HEK293 (cell line): Measurements from ENCODE around the gene CTDNEP1.

ENCODE experiments used
- CTCF ChIA-PET: fragments of 350-600 bp; formaldehyde crosslinking; extraction: SDS; loops from one replicate; lab custom pipeline; 2021; ENCODE audit warnings: antibody characterized with exemption; lab: Yijun Ruan, JAX
- POLR2A ChIA-PET: fragments of 300-600 bp; formaldehyde crosslinking; extraction: SDS; loops from one replicate; lab custom pipeline; 2020; ENCODE audit warnings: antibody characterized with exemption, inconsistent platforms; lab: Yijun Ruan, JAX
- H3K27ac ChIP-seq: fragments of 200-500 bp; sonication (Bioruptor generic); 2 replicates; pipeline ENCODE4 v1.5.1; 2014; ENCODE audit warnings: low read depth, low read length, control low read depth, inconsistent platforms; ENCODE audit errors: extremely low read depth
- H3K36me3 ChIP-seq, 2 experiments: fragments of 200-500 bp in 1 of 2; sonication (Bioruptor generic) in 1 of 2; 1 replicate in 1 of 2; 2 replicates in 1 of 2; pipeline ENCODE4 v1.5.1; 2014 to 2017; ENCODE audit warnings: inconsistent platforms in 2 of 2, low read length in 2 of 2; ENCODE audit not compliant: control insufficient read depth in 2 of 2, insufficient read depth in 1 of 2
- H3K4me1 ChIP-seq: fragments of 200-500 bp; sonication (Bioruptor generic); 2 replicates; pipeline ENCODE4 v1.5.1; 2014; ENCODE audit warnings: mild to moderate bottlenecking, low read length, inconsistent platforms; ENCODE audit not compliant: control insufficient read depth, insufficient read depth
- H3K4me3 ChIP-seq: 2 replicates; pipeline ENCODE4 v1.5.1; 2011; ENCODE audit warnings: low read depth, mild to moderate bottlenecking, control low read depth, low read length, moderate library complexity
- H3K9me3 ChIP-seq: fragments of 200-500 bp; sonication (Bioruptor generic); 2 replicates; pipeline ENCODE4 v1.5.1; 2014; ENCODE audit warnings: low read depth, low read length, inconsistent platforms; ENCODE audit not compliant: control insufficient read depth, insufficient read depth
- BCL11A ChIP-seq: fragments of 450-650 bp; formaldehyde crosslinking; IDR thresholded peaks from 2 replicates; pipeline ENCODE4 v1.5.1; 2016; ENCODE audit warnings: low read depth, missing biosample characterization, missing genetic modification characterization
- BCL11B ChIP-seq: fragments of 450-650 bp; formaldehyde crosslinking; IDR thresholded peaks from 2 replicates; pipeline ENCODE4 v1.5.1; 2016; ENCODE audit warnings: low read depth, missing biosample characterization, missing genetic modification characterization
- GLIS1 ChIP-seq: fragments of 450-650 bp; formaldehyde crosslinking; IDR thresholded peaks from 2 replicates; pipeline ENCODE4 v1.5.1; 2016; ENCODE audit warnings: missing biosample characterization, missing genetic modification characterization
- KLF8 ChIP-seq: fragments of 450-650 bp; formaldehyde crosslinking; IDR thresholded peaks from 2 replicates; pipeline ENCODE4 v1.5.1; 2016; ENCODE audit warnings: missing biosample characterization, missing genetic modification characterization
- SCRT2 ChIP-seq: fragments of 450-650 bp; formaldehyde crosslinking; IDR thresholded peaks from 2 replicates; pipeline ENCODE4 v1.5.1; 2016; ENCODE audit warnings: missing biosample characterization, missing genetic modification characterization
- TRIM28 ChIP-seq: IDR thresholded peaks from 2 replicates; pipeline ENCODE4 v1.6.1; 2011; ENCODE audit warnings: low read length, control low read depth, borderline replicate concordance
- ZBTB1 ChIP-seq: fragments of 450-650 bp; formaldehyde crosslinking; IDR thresholded peaks from 2 replicates; pipeline ENCODE4 v1.5.1; 2016; ENCODE audit warnings: missing biosample characterization, missing genetic modification characterization
- ZBTB8A ChIP-seq: fragments of 450-650 bp; formaldehyde crosslinking; IDR thresholded peaks from 2 replicates; pipeline ENCODE4 v1.5.1; 2016; ENCODE audit warnings: missing biosample characterization, missing genetic modification characterization
- ZFP41 ChIP-seq: fragments of 450-650 bp; formaldehyde crosslinking; IDR thresholded peaks from 2 replicates; pipeline ENCODE4 v1.5.1; 2016; ENCODE audit warnings: missing biosample characterization, missing genetic modification characterization, borderline replicate concordance
- ZNF155 ChIP-seq: fragments of 450-650 bp; formaldehyde crosslinking; IDR thresholded peaks from 2 replicates; pipeline ENCODE4 v1.5.1; 2016; ENCODE audit warnings: missing biosample characterization, missing genetic modification characterization
- ZNF175 ChIP-seq: fragments of 450-650 bp; formaldehyde crosslinking; IDR thresholded peaks from 2 replicates; pipeline ENCODE4 v1.5.1; 2016; ENCODE audit warnings: missing biosample characterization, missing genetic modification characterization
- ZNF23 ChIP-seq: fragments of 450-650 bp; formaldehyde crosslinking; IDR thresholded peaks from 2 replicates; pipeline ENCODE4 v1.5.1; 2016; ENCODE audit warnings: missing biosample characterization, missing genetic modification characterization, borderline replicate concordance
- ZNF302 ChIP-seq: fragments of 450-650 bp; formaldehyde crosslinking; IDR thresholded peaks from 2 replicates; pipeline ENCODE4 v1.5.1; 2016; ENCODE audit warnings: missing biosample characterization, missing genetic modification characterization, low read depth
- ZNF335 ChIP-seq: fragments of 450-650 bp; formaldehyde crosslinking; conservative IDR thresholded peaks from 2 replicates; pipeline ENCODE4 v1.5.1; 2016; ENCODE audit warnings: missing biosample characterization, missing genetic modification characterization
- ZNF366 ChIP-seq: fragments of 450-650 bp; formaldehyde crosslinking; conservative IDR thresholded peaks from 2 replicates; pipeline ENCODE4 v1.5.1; 2016; ENCODE audit warnings: missing biosample characterization, missing genetic modification characterization
- ZNF394 ChIP-seq: fragments of 450-650 bp; formaldehyde crosslinking; IDR thresholded peaks from 2 replicates; pipeline ENCODE4 v1.5.1; 2016; ENCODE audit warnings: missing biosample characterization, missing genetic modification characterization, mild to moderate bottlenecking, moderate library complexity, borderline replicate concordance
- ZNF530 ChIP-seq: fragments of 450-650 bp; formaldehyde crosslinking; IDR thresholded peaks from 2 replicates; pipeline ENCODE4 v1.5.1; 2016; ENCODE audit warnings: low read depth, missing biosample characterization, missing genetic modification characterization
- ZNF561 ChIP-seq: fragments of 450-650 bp; IDR thresholded peaks from 2 replicates; pipeline ENCODE4 v1.5.1; 2018; ENCODE audit warnings: missing biosample characterization, missing genetic modification characterization, borderline replicate concordance
- ZNF600 ChIP-seq: fragments of 450-650 bp; formaldehyde crosslinking; IDR thresholded peaks from 2 replicates; pipeline ENCODE4 v1.5.1; 2016; ENCODE audit warnings: missing biosample characterization, missing genetic modification characterization
- ZNF843 ChIP-seq: fragments of 450-650 bp; formaldehyde crosslinking; IDR thresholded peaks from 2 replicates; pipeline ENCODE4 v1.5.1; 2016; ENCODE audit warnings: missing biosample characterization, missing genetic modification characterization
- TF ChIP-seq, protein P1 (sequence below): fragments of 450-650 bp; formaldehyde crosslinking; IDR thresholded peaks from 2 replicates; pipeline ENCODE4 v1.5.1; 2016; ENCODE audit warnings: missing biosample characterization, missing genetic modification characterization
- TF ChIP-seq, protein P2 (sequence below): fragments of 450-650 bp; formaldehyde crosslinking; IDR thresholded peaks from 2 replicates; pipeline ENCODE4 v1.5.1; 2016; ENCODE audit warnings: missing biosample characterization, missing genetic modification characterization
- TF ChIP-seq, protein P3 (sequence below): fragments of 450-650 bp; formaldehyde crosslinking; IDR thresholded peaks from 2 replicates; pipeline ENCODE4 v1.5.1; 2016; ENCODE audit warnings: missing biosample characterization, missing genetic modification characterization
- TF ChIP-seq, protein P4 (sequence below): fragments of 450-650 bp; formaldehyde crosslinking; IDR thresholded peaks from 2 replicates; pipeline ENCODE4 v1.5.1; 2016; ENCODE audit warnings: missing biosample characterization, missing genetic modification characterization
- TF ChIP-seq, protein P5 (sequence below): fragments of 450-650 bp; formaldehyde crosslinking; IDR thresholded peaks from 2 replicates; pipeline ENCODE4 v1.5.1; 2016; ENCODE audit warnings: missing biosample characterization, missing genetic modification characterization, low read depth
- TF ChIP-seq, protein P6 (sequence below): sonication (generic); formaldehyde crosslinking; IDR thresholded peaks from 2 replicates; pipeline ENCODE4 v1.8.1; 2022; ENCODE audit warnings: mild to moderate bottlenecking, moderate library complexity, missing genetic modification reagents

Gene CTDNEP1

DNA sequence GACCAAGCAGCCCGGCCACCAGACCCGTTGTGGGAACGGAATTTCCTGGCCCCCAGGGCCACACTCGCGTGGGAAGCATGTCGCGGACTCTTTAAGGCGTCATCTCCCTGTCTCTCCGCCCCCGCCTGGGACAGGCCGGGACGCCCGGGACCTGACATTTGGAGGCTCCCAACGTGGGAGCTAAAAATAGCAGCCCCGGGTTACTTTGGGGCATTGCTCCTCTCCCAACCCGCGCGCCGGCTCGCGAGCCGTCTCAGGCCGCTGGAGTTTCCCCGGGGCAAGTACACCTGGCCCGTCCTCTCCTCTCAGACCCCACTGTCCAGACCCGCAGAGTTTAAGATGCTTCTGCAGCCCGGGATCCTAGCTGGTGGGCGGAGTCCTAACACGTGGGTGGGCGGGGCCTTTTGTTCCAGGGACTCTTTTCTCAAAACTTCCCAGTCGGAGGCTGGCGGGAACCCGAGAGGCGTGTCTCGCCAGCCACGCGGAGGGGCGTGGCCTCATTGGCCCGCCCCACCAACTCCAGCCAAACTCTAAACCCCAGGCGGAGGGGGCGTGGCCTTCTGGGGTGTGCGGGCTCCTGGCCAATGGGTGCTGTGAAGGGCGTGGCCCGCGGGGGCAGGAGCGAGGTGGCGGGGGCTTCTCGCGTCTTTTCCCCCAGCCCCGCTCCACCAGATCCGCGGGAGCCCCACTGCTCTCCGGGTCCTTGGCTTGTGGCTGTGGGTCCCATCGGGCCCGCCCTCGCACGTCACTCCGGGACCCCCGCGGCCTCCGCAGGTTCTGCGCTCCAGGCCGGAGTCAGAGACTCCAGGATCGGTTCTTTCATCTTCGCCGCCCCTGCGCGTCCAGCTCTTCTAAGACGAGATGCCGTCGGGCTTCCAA, 29.8 kb upstream of the CTDNEP1 start, which contains the start of gene SLC2A4 (continued):
- TF ChIP-seq ZNF23: no peak
- TF ChIP-seq, protein P1, sequence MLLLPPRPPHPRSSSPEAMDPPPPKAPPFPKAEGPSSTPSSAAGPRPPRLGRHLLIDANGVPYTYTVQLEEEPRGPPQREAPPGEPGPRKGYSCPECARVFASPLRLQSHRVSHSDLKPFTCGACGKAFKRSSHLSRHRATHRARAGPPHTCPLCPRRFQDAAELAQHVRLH (tag by site-specific recombination): no peak
- TF ChIP-seq ZFP41 (tag by site-specific recombination): no peak
- TF ChIP-seq GLIS1 (tag by site-specific recombination): peak; percentile 89
- no peak for TF ChIP-seq ZNF530
- TF ChIP-seq, protein P2, sequence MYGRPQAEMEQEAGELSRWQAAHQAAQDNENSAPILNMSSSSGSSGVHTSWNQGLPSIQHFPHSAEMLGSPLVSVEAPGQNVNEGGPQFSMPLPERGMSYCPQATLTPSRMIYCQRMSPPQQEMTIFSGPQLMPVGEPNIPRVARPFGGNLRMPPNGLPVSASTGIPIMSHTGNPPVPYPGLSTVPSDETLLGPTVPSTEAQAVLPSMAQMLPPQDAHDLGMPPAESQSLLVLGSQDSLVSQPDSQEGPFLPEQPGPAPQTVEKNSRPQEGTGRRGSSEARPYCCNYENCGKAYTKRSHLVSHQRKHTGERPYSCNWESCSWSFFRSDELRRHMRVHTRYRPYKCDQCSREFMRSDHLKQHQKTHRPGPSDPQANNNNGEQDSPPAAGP: 0 out of 2 replicates have a peak, but pooled peaks have one; percentile 24
- TF ChIP-seq ZBTB1 (tag by site-specific recombination): no peak
- TF ChIP-seq SCRT2 (tag by site-specific recombination): peak; percentile 0; the same call in 1 of the 2 replicates
- no peak for TF ChIP-seq ZNF175 (tag by site-specific recombination)
- peak; percentile 33 for TF ChIP-seq ZNF600

DNA sequence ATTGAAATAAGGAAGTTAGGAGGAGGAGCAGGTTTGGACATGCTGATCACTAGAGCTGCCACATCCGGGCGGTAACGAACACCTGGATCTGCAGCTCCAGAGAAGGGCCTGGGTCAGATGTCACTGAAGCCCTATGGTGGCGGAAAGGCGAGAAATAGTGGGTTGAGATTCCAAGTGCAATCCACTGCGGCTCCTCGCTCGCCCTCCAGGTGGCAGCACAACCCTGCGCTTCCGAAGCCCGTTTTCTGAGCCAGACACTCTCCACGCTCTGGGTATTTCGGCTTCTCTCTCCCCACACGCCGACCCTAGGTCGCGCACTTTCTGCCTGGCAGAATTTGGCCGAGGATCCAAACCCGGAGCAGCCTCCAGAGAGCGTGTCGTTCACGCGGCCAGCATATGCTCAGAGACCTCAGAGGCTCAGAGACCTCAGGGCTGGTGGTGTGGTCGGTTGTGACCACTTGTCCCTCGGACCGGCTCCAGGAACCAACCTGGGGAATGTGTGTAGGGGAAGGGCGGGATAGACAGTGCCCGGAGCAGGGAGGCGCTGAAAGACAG, 29.1 kb upstream of the CTDNEP1 start:
- Histone ChIP-seq H3K27ac (no peak overlapping the region), H3K4me3 (peak overlapping the region; percentile 32), H3K36me3 (no peaks in the 10 kb centered on the region; a peak in 1 of 3 replicates), H3K4me1 (peaks cover 9% of the 10 kb centered on the region), H3K9me3 (no peaks in the 10 kb centered on the region)
- CTCF ChIA-PET: interaction anchor here (0.6 to 9.0 kb wide), 29 partner anchors 9 to 767 kb away, joined by 3 to 160 read pairs (median 4); partner anchors contain the start of genes ACAP1 and CTDNEP1
- POLR2A ChIA-PET: interaction anchor here (0.7 to 3.1 kb wide), 17 partner anchors 11 to 69 kb away, joined by 3 to 20 read pairs (median 4); partner anchors contain the start of genes CTDNEP1, ELP5 and NEURL4
- TF ChIP-seq ZNF843 (tag by site-specific recombination) (0 out of 2 replicates have a peak, but pooled peaks have one; percentile 29), ZNF302 (tag by site-specific recombination) (no peak), BCL11A (tag by site-specific recombination) (peak; percentile 83; the same call in 1 of the 2 replicates), KLF8 (peak; percentile 21; the same call in 1 of the 2 replicates), TRIM28 (peak; percentile 83; the same call in 1 of the 2 replicates), ZNF394 (peak; percentile 71), ZNF366 (tag by site-specific recombination) (peak; percentile 50), ZNF561 (tag by site-specific recombination) (0 out of 2 replicates have a peak, but pooled peaks have one; percentile 41), BCL11B (peak; percentile 85), ZNF155 (tag by site-specific recombination) (no peak), ZBTB8A (tag by site-specific recombination) (peak; percentile 41; the same call in 1 of the 2 replicates), ZNF335 (tag by site-specific recombination) (peak; percentile 94)
- TF ChIP-seq, protein P3, sequence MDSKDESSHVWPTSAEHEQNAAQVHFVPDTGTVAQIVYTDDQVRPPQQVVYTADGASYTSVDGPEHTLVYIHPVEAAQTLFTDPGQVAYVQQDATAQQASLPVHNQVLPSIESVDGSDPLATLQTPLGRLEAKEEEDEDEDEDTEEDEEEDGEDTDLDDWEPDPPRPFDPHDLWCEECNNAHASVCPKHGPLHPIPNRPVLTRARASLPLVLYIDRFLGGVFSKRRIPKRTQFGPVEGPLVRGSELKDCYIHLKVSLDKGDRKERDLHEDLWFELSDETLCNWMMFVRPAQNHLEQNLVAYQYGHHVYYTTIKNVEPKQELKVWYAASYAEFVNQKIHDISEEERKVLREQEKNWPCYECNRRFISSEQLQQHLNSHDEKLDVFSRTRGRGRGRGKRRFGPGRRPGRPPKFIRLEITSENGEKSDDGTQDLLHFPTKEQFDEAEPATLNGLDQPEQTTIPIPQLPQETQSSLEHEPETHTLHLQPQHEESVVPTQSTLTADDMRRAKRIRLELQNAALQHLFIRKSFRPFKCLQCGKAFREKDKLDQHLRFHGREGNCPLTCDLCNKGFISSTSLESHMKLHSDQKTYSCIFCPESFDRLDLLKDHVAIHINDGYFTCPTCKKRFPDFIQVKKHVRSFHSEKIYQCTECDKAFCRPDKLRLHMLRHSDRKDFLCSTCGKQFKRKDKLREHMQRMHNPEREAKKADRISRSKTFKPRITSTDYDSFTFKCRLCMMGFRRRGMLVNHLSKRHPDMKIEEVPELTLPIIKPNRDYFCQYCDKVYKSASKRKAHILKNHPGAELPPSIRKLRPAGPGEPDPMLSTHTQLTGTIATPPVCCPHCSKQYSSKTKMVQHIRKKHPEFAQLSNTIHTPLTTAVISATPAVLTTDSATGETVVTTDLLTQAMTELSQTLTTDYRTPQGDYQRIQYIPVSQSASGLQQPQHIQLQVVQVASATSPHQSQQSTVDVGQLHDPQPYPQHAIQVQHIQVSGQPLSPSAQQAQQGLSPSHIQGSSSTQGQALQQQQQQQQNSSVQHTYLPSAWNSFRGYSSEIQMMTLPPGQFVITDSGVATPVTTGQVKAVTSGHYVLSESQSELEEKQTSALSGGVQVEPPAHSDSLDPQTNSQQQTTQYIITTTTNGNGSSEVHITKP: peak; percentile 86
- TF ChIP-seq, protein P4, sequence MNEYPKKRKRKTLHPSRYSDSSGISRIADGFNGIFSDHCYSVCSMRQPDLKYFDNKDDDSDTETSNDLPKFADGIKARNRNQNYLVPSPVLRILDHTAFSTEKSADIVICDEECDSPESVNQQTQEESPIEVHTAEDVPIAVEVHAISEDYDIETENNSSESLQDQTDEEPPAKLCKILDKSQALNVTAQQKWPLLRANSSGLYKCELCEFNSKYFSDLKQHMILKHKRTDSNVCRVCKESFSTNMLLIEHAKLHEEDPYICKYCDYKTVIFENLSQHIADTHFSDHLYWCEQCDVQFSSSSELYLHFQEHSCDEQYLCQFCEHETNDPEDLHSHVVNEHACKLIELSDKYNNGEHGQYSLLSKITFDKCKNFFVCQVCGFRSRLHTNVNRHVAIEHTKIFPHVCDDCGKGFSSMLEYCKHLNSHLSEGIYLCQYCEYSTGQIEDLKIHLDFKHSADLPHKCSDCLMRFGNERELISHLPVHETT (tag by site-specific recombination): peak; percentile 70; the same call in 1 of the 2 replicates
- TF ChIP-seq, protein P5, sequence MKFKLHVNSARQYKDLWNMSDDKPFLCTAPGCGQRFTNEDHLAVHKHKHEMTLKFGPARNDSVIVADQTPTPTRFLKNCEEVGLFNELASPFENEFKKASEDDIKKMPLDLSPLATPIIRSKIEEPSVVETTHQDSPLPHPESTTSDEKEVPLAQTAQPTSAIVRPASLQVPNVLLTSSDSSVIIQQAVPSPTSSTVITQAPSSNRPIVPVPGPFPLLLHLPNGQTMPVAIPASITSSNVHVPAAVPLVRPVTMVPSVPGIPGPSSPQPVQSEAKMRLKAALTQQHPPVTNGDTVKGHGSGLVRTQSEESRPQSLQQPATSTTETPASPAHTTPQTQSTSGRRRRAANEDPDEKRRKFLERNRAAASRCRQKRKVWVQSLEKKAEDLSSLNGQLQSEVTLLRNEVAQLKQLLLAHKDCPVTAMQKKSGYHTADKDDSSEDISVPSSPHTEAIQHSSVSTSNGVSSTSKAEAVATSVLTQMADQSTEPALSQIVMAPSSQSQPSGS (tag by site-specific recombination): no peak
- TF ChIP-seq, protein P6, sequence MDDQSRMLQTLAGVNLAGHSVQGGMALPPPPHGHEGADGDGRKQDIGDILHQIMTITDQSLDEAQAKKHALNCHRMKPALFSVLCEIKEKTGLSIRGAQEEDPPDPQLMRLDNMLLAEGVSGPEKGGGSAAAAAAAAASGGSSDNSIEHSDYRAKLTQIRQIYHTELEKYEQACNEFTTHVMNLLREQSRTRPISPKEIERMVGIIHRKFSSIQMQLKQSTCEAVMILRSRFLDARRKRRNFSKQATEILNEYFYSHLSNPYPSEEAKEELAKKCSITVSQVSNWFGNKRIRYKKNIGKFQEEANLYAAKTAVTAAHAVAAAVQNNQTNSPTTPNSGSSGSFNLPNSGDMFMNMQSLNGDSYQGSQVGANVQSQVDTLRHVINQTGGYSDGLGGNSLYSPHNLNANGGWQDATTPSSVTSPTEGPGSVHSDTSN: peak; percentile 88
